ENCODE results near the gene PIGB.
"Not testable (repeated sequence)": the region's sequence is repeated elsewhere in the genome, so short reads cannot be mapped to it uniquely, and the experiment has no call there.

Gene PIGB

GRCh38 chr15:55318588-55319494 is at the start of gene PIGB, which contains the start of gene PIGBOS1:
PIGB (plus strand) TSS chr15:55319222; CDS start chr15:55319251, 29 bp downstream.
PIGBOS1 (minus strand) TSS chr15:55319123; CDS start chr15:55317792, 1,331 bp downstream.
- DNase-seq = peak; percentile 84

DNA sequence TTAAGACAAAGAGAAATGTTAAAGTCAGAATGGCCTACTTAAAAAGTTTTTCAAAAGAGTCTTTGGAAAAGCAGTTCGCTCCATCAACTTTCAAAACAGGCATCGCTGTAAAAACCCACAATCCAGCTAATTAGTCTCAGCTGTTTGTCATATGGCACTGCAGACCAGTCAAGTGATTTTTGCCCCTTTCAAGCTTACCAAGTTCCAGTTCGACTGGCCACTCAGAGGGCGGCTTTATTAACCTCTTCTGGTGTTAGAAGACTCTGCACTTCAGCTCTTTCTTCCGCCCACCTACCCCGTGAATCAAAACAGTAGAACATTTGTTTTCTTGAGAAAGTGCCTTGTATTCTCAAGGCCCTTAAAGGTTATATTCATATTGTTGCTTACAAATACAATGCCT is 48.7 kb upstream of the PIGB start:
- no peak for DNase-seq

GRCh38 chr15:55276324-55276723 is 42.7 kb upstream of the PIGB start:
- no peak for DNase-seq

GRCh38 chr15:55277116-55277564 is 41.9 kb upstream of the PIGB start:
- DNase-seq = peak; percentile 80

GRCh38 chr15:55277715-55278114 is 41.3 kb upstream of the PIGB start:
- DNase-seq = no peak

- no peak for DNase-seq
These were observed 39.8 kb upstream of the PIGB start for GRCh38 chr15:55279100-55279745.

GRCh38 chr15:55279746-55280351 is 39.2 kb upstream of the PIGB start:
- DNase-seq = peak; percentile 92

DNA sequence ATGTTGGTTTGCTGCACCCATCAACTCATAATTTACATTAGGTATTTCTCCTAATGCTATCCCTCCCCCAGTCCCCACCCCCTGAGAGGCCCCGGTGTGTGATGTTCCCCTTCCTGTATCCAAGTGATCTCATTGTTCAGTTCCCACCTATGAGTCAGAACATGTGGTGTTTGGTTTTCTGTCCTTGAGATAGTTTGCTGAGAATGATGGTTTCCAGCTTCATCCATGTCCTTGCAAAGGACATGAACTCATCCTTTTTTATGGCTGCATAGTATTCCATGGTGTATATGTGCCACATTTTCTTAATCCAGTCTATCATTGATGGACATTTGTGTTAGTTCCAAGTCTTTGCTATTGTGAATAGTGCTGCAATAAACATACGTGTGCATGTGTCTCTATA is 38.4 kb upstream of the PIGB start:
- DNase-seq = peak; percentile 70

- DNase-seq = no peak
These were observed 37.3 kb upstream of the PIGB start for GRCh38 chr15:55281517-55282228.

- DNase-seq = peak; percentile 65
These were observed 36.7 kb upstream of the PIGB start for GRCh38 chr15:55282284-55282833.

DNA sequence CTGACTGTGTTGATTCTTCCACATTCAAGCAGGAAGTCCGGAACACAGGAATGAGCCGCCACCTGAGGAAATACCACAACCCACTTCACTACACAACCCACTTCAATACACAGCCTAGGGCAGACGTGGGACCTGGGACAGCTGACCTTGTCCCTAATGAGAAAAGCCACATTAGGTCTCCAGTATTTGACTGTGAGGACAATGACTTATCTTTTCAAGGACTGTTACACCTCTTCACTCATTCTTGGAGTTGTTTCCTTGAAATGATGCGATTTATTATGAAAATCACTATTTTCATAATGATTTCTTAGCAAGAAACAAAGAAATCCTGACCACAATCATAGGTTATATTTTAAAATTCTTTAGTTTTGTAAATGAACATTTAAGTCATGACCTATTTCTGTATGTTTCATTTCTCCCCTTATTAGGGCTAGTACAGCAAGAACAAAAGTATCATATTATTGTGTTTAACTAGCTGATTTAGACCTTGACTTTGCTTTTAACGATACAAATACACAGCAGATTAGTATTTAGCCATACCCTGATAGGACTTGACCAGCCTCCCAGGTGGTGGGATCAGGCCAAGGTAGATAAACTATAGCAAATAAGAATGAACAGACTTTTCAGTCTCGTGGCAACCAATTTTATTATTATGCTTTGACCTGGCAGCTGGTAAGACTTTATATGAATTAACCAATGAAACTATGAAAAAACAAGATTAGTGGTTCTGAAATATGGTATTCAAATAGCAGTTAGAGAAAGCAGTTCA is 35.5 kb upstream of the PIGB start:
- no peak for DNase-seq

- no peak for DNase-seq
These were observed 34.6 kb upstream of the PIGB start for GRCh38 chr15:55284426-55284825.

GRCh38 chr15:55286442-55287189 is 32.4 kb upstream of the PIGB start:
- DNase-seq = not testable (repeated sequence)

DNA sequence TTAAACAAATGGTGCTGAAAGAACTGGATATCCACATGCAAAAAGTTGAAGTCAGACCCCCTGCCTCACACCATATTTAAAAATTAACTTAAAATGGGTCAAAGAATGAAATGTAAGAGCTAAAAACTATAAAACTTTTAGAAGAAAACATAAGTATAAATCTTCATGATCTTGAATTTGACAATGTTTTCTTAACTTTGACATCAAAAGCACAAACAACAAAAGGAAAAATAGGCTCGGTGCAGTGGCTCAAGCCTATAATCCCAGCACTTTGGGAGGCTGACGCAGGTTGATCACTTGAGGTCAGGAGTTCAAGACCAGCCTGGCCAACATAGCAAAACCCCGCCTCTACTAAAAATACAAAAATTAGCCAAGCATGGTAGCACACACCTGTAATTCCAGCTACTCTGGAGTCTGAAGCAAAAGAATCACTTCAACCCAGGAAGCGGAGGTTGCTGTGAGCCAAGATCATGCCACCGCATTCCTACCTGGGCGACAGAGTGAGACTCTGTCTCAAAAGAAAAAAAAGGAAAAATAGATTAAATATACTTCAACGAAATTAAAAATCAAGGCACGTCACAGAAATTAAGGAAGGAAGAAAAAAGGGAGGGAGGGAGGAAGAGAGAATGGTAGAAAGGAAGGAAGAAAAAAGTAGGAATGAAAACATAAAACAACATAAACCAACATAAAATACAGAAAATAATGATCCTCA is 30.9 kb upstream of the PIGB start:
- DNase-seq = no peak

DNA sequence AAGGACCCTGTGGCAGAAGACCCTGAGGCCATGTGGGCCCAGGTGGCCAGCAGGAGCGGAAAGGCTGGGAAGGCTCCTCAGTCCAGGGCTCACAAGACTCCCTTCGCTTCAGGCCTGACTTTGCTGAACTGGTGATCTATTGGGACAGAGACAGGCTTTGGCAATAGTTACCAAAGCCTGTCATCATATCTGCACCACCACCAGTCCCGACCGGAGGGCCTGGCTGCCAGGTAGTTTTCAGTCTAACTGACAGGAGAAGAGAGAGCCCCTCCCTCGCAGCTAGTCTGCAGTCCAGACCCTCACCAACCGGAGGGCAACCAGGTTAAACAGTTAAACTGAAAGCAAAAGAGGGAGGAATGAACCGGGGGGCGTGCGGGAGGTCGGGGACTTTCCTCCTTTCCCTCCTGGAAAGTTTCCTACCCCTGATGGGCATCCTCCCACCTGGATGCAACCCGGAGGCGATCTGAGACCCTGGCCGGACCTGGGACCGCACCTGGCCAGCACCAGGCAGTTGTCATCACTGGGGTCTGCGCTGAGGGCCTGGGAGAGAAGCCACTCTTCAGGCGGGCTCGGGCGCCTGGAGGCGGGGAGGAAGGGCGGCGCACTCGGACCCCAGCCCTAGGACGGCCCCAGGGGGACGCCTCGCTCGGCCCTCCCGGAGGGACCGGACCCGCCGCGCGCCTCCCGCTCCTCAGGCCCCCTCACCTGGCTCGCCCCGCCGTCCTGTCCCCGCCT is 29.8 kb upstream of the PIGB start:
- DNase-seq = no peak

DNA sequence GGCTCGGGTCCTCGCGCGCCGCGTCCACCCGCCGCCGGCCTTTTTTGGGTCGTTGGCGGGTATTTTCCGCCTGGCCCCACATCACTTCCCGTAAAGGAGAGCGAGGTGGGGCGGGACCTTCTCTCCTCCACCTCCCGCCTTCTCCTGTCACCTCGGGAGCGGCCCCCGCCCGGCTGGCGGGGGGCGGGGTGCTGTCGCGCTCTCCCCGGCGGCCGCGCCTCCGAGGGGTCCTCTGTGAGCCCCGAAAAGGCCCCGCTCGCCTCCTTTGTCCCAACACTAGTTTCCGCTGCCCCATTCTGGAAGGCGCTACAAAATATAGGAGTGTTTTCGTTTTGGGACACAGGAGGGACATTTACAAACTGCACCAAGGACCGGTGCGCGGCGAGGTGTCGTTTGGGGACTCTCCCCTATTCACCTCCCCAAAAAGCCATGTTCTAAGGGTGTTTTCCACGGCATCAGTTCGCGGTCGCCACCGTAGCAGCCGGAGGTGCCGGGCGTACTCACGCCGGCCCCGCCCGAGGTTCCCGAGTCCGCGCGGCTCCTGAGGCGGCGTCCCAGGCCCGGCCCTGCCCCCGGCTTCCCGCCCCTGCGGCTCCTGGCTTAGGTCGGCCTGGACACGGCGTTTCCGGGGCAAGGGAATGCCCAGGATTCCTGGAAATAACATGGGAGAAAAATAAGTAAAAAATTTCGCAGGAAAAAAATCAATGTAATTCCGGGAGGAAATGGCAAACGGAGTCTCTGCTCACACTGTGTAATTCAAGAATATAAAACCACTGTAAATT is 29.1 kb upstream of the PIGB start, which contains the start of gene RAB27A:
Gene RAB27A (minus strand): TSS at position 68 of the 782 bp plus-strand sequence. CDS start 54,879 bp downstream, outside the sequence.
- DNase-seq = peak; percentile 74

- peak; percentile 86 for DNase-seq
These were observed 28.4 kb upstream of the PIGB start for GRCh38 chr15:55290528-55291057.

DNA sequence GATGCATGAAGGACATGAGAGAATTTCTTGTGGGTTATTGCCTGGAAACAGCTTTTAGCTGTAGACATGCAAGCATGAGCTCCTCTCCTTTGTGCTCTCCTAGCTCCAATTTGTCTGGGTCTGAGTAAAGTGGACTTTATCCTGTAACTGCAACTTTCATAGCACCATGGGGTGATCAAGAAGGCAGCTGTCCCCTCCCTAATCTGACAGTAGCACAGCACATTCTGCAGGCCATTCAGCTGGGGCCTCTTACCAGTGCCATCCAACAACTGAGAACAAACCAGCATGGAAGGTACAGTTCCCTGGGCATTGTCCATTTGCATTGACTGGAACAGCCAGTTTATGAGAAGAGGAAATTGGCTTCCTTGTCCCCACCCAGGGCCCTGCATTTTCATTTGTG is 21.7 kb upstream of the PIGB start:
- DNase-seq = no peak
